GM15510 (cell line): Measurements from ENCODE around the gene RANBP17.

Source experiments
- POLR2A ChIP-seq: IDR thresholded peaks from 3 replicates; pipeline ENCODE4 v1.6.1; 2011; ENCODE audit warnings: borderline replicate concordance; ENCODE audit not compliant: insufficient read length; ENCODE audit errors: extremely low read depth

Gene RANBP17

DNA sequence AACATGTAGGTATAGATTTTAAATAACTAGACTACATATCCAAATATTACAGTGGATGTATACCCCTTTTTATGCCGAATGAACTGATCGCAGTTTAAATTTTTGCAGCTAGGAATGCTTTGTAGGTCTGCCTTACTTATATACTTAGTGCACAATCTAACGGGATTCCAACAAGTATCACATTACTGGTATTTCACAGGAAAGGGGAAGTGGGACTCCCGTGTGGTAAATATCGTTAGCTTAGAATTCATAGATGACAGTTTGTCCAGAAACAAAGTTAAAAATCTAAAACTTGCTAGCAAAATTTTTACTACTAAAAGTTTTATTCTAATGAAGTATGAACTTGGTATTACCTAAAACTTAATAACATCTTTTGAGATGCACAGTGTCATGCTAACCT, 253.7 kb downstream of the RANBP17 start:
- TF ChIP-seq POLR2A: no peak

DNA sequence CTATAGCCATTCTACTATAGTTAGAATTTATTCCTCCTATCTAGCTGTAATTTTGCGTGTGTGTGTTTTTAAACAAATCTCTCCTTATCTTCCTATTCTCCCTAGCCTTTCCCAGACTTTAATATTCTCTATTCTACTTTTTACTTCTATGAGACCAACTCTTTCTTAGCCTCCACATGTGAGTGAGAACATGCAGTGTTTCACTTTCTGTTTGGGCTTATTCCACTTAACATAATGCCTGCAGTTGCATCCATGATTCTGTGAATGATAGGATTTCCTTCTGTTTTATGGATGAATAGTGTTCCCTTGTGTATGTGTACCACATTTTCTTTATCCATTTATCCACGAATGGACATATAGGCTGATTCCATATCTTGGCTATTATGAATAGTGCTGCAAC, 254.9 kb downstream of the RANBP17 start:
- TF ChIP-seq POLR2A: no peak

DNA sequence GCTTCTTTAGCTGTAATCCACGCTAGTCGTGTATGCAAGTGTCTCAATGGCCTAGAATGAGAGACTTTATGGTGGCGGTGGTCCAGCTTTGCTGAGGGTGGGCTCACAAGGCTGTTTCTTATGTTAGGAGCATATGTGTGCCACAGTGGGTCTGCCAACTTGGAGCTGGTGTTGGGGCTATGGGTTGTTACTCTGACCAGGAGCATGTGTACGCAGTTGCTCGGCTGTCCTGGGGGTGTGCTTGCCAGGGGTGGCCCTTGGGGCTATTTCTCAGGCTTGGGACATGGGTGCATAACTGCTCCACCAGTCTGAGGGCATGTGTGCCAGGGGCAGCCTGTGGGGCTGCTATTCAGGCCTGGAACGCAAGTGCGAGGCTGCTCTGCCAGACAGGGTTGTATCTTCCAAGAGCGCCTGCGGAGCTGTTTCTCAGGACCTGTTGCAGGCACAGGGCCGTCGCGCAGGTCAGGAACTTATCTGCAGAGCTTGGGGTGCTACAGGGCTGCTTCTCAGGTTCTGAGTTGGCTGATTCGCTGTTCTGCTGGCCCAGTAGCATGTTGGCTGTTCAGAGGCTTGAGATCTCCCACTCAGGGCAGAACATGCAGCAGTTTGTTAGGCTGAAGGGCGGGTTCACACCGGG, 259.3 kb downstream of the RANBP17 start:
- no peak for TF ChIP-seq POLR2A

DNA sequence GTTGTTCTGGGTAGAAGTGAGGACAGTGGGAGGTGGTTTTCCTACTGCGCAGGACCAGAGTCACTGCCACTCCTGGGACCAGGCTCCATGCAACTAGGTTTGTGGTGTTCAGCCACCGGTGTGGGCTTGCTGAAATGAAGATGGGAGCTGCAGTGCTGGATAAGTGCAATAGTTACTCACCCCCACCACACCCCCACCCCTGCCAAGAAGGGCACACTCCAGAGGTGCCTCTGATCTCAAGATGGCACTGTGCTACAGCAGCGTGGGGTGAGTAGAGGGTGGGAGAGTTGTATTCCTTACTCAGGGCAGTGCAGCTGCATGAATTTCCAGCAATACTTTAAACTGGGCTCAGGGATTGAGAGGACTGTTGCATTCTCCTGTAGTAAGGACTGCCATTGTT, 259.8 kb downstream of the RANBP17 start:
- TF ChIP-seq POLR2A: no peak

DNA sequence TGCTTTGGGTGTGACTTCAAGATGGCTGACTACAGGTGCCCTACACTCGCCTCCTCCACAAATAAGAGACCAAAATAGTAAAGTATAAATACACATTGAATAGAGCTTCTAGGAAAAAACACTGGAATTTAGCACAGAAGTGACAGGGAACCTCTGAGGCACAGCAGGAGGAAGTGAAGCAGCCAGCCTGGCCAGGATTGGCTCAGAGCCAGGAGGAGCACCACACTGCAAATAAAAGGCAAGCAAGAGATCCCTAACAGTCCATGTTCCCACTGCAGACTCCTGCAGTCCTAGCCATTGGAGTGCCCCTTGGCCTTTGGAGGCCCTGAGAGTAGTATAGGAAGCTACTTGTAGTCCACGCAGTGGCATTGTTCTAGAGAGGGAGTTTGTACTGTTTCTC, 260.6 kb downstream of the RANBP17 start:
- no peak for TF ChIP-seq POLR2A

DNA sequence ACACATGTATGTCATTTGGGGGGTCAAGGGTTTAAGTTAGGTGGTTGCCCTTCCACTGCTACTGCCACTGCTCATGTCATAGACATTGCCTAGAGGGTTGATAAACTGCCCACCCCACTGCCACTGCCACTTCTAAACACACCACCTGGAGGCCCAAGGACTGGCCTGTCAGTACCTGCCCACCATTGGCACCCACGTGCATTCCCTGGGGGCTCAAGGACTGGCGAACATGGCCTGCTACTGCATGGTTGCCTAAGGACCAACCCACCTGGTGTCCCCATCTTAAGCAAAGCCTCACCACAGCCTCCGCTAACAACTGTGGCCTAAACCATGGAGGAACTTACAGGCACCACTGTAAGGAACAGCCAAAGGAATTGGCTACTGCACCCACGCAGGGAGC, 261.6 kb downstream of the RANBP17 start:
- TF ChIP-seq POLR2A: no peak

DNA sequence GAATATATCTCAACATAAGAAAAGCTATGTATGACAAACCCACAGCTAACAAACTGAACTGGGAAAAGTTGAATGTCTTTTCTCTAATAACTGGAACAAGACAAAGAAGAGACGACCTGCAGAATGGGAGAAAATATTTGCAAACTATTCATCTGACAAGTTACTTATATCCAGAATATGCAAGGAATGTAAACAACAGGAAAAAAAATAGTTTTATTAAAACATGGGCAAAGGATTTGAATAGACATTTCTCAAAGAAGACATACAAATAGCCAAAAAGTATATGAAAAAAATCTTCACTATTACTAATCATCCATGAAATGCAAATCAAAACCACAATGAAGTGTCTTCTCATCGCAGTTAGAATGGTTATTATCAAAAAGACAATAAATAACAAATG, 265.5 kb downstream of the RANBP17 start:
- no peak for TF ChIP-seq POLR2A

DNA sequence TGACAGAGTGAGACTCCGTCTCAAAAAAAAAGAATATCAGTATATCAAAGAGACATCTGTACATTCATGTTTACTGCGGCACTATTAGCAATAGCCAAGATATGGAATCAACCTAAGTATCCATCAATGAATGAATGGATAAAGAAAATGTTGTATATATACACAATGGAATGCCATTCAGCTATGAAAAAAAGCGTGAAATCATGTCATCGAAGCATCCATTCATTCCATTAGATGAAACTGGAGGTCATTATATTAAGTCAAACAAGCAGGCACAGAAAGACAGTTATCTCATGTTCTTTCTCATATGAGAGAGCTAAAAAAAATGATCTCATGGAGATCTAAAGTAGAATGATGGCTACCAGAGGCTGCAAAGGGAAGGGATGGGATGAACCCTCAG, 266.3 kb downstream of the RANBP17 start:
- TF ChIP-seq POLR2A: no peak

DNA sequence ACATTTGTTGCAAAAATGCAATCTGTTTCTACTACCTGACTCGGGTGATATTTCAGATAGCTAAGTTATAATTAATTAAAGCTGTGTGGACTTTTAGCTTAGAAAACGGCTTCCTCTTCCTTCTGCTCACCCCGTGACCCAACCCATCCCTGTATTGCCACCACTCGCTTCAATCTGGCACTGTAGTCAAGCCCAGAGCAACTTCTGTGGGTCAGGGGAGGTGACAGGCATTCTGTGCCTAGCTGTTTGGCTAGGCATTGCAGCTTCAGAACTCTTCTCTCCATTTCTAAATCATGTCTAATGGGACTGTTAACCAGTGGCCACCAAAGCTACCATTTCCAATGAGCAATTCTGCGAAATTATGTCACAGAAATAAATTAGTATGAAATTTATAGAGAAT, 267.5 kb downstream of the RANBP17 start:
- no peak for TF ChIP-seq POLR2A

DNA sequence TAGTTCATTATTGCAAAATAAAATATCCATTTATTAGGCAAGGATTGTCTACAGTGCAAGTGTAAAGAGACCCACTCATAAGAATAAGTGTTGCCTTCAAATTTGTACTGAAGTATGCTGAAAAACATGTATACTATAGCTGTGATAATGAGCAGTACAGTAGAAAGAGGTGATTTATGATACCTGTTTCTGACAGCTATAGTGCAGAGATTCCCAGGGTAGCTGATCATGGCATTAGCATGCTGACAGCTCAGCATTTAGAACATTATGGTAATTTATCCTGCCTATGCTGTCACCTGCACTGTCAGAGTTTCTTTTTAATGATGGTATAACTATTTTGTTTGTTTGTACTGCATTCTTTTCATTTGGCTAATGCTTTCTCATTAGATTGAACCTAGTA, 269.7 kb downstream of the RANBP17 start:
- no peak for TF ChIP-seq POLR2A

DNA sequence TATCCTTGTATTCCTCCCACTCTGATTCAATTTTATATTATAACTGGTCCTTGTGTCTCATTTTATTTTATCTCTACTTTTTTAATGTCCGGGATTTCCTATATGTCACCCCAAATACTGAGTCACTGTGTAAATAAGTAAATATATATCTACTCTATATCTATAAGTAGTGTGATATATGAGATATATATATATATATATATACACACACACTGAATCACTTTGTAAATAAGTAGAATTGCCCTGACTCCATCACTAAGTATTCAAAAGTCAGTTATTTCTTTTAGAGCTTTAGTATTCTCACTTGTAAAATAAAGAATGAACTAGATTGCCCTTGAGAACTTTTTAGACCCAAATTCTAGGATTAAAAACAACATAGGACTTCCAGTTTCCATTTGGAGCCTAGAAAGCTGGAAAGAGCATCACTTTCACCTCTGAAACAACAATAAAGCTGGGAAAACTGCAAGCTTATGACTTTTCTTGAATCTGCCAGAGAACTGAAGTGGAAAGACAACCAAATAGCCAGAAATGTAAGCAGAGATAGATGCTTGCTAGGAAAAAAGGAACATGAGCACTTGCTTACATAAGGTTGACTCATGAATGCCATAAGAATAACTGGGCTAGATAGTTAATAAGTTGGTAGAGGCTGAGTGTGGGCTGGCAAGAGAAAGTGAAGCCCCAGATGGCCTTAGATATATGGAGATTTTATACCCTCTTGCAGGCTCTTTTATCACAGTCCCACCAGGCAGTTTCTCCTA, 276.1 kb downstream of the RANBP17 start:
- TF ChIP-seq POLR2A: no peak

DNA sequence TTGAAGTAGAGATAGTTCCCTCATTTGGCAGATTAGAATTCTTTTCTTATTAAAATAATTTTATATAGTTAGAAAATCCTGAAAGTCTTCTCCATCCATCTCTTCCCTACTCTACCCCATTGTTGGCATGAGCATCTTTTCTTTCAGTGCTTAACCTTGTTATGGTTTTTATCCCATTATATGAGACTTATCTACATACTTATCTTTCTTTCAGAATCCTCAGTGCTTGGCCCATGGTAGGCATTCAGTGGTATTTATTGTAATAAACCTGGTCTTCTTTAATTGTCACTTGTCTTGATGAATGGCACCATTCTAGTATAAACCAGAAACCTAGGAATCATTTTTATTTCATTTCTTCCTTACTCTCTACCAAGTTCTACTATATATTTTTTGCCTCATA, 277.4 kb downstream of the RANBP17 start:
- no peak for TF ChIP-seq POLR2A

DNA sequence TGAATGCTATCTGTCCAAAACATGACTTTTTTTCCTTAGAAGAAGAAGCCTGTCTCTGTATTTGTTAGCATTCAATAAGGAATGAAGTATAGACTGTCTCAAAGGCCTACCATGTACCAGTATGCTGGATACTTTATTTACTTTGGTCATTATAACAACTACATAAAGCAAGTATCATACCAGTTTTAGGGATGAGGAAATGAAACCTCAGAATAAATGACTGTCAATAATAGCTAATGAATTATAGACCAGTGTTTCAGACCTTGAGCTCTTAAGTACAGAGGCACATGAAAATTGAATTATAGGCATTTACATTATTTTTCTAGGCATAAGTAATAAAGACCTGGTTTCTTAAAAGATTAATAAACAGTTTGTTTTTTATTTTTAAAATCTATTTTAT, 280.8 kb downstream of the RANBP17 start:
- no peak for TF ChIP-seq POLR2A

DNA sequence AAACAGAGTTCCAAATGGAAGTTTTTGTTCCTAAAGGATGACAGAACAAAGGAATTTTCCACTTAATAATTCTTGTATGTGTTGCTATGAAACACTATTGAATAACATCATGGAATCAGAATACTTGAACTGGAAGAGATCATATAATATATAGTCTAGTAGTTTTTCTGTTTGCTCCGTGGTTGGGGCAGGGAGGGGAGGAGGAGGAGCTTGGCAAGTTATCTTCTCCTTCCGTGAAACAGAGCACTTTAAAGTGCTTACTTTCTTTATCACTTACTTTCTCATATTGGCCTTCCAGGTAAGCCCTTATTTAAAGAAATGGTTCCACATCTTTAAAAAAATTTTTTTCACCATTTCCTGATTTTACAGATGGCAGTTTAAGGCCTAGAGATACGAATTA, 281.4 kb downstream of the RANBP17 start:
- TF ChIP-seq POLR2A: no peak

DNA sequence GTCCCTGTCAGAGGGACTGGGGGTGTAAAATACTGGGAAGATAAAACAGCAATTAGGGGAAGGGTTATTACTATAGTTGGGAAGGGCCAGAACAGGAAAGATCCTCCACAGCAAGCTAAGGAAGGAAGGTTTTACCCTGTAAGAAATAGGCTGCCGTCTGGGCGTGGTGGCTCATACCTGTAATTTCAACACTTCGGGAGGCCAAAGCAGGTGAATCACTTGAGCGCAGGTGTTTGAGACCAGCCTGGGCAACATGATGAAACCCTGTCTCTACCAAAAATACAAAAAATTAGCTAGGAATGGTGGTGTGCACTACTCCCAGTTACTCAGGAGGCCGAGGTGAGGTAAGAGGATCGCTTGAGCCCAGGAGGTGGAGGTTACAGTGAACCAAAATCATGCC, 282.1 kb downstream of the RANBP17 start:
- TF ChIP-seq POLR2A: no peak

DNA sequence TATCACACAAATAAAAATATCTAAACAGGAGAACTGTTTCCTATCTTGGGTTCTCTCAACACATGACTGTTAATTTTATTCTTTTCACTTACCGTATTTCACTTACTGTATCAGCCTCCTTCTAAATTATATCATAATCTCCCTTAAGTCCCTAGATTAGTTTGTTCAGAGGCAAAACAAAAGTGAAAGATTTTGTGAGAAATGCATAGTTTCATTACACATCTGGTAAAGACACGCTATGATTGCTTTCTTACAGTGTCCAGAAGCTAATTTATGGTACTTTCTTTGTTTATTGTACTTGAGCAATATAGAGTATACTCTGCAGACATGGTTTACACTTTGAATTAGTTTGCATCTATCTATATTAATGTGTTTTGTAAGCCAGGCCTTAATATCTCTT, 287.5 kb downstream of the RANBP17 start:
- no peak for TF ChIP-seq POLR2A
